Stimulated activated CD4-positive, alpha-beta T cell treated with anti-CD3 and anti-CD28 coated beads, TNF-alpha, amount 100 ng/mL, for 4 hours (primary cell): ENCODE results near the gene RPL41.
"Not testable (repeated sequence)": the region's sequence is repeated elsewhere in the genome, so short reads cannot be mapped to it uniquely, and the experiment has no call there.

Experiments
- DNase-seq, 3 experiments: peaks; one replicate each; pipeline ENCODE4 v3.0.0-alpha.2; 2020; ENCODE audit warnings: low read depth in 3 of 3

RPL41 gene

GRCh38 chr12:56154246-56154771 is 37.9 kb downstream of the RPL41 start:
- DNase-seq, result no peak

- no peak for DNase-seq
These were observed 38.4 kb downstream of the RPL41 start for GRCh38 chr12:56154818-56155217.

- DNase-seq, result no peak
These were observed 38.9 kb downstream of the RPL41 start for GRCh38 chr12:56155256-56155845.

GRCh38 chr12:56156464-56157200 is 40.2 kb downstream of the RPL41 start:
- DNase-seq, result not testable (repeated sequence)

- DNase-seq, result peak; percentile 15 to 30 (median 18)
These were observed 41.0 kb downstream of the RPL41 start for GRCh38 chr12:56157201-56158028.

- DNase-seq, result peak; percentile 68 to 90 (median 77)
These were observed 41.8 kb downstream of the RPL41 start, which contains the start of gene MYL6 for GRCh38 chr12:56158029-56158925. MYL6 (plus strand) TSS chr12:56158359; CDS start chr12:56158402, 43 bp downstream.

- peak in 1 of 3 experiments; percentile 28 for DNase-seq
These were observed 42.6 kb downstream of the RPL41 start for GRCh38 chr12:56158926-56159461.

GRCh38 chr12:56159482-56160192 is 43.2 kb downstream of the RPL41 start:
- no peak for DNase-seq

GRCh38 chr12:56160193-56160763 is 43.8 kb downstream of the RPL41 start:
- peak; percentile 24 to 27 (median 25) for DNase-seq

GRCh38 chr12:56160894-56161689 is 44.7 kb downstream of the RPL41 start:
- DNase-seq, result no peak

- DNase-seq, result no peak
These were observed 45.4 kb downstream of the RPL41 start for GRCh38 chr12:56161690-56162351.

GRCh38 chr12:56162468-56163290 is 46.2 kb downstream of the RPL41 start:
- no peak for DNase-seq

- DNase-seq, result no peak
These were observed 47.3 kb downstream of the RPL41 start for GRCh38 chr12:56163533-56164344.

GRCh38 chr12:56164345-56164729 is 47.9 kb downstream of the RPL41 start:
- DNase-seq, result no peak

- DNase-seq, result no peak
These were observed 48.9 kb downstream of the RPL41 start for GRCh38 chr12:56165369-56165768.
